CD8-positive, alpha-beta memory T cell (primary cell): ENCODE data around the gene SAMD1. TPM values are rescaled to one million over a fixed set of nuclear protein-coding genes. Genes with fewer than 3 reads are reported as not detected.

Experiments used
- CTCF ChIA-PET: fragments of 350-600 bp; sonication (Branson Sonifier 250); formaldehyde crosslinking; loops from one replicate; lab custom pipeline; 2021; ENCODE audit warnings: antibody characterized with exemption; lab: Charles Lee
- POLR2A ChIA-PET: fragments of 350-600 bp; sonication (Branson Sonifier 250); formaldehyde crosslinking; loops from one replicate; lab custom pipeline; 2021; ENCODE audit warnings: antibody characterized with exemption; lab: Charles Lee
- DNase-seq, 5 donors: peaks; one replicate each; pipeline versions ENCODE4 v3.0.0 to v3.0.0-alpha.2; 2020 to 2022; ENCODE audit warnings: mixed read lengths in 1 of 5
- H3K27ac ChIP-seq: one replicate; pipeline ENCODE4 v1.7.0; 2013; ENCODE audit warnings: low read depth, mild to moderate bottlenecking, low read length, moderate library complexity
- H3K27me3 ChIP-seq: 2 replicates; pipeline ENCODE4 v1.7.0; 2013; ENCODE audit warnings: low read length, mild to moderate bottlenecking; ENCODE audit not compliant: insufficient read depth, poor library complexity, severe bottlenecking
- H3K36me3 ChIP-seq: 2 replicates; pipeline ENCODE4 v1.7.0; 2013; ENCODE audit warnings: mild to moderate bottlenecking, low read length, moderate library complexity; ENCODE audit not compliant: insufficient read depth
- H3K4me1 ChIP-seq: 2 replicates; pipeline ENCODE4 v1.7.0; 2013; ENCODE audit warnings: mild to moderate bottlenecking, low read length, moderate library complexity; ENCODE audit not compliant: insufficient read depth
- H3K4me3 ChIP-seq: 2 replicates; pipeline ENCODE4 v1.7.0; 2013; ENCODE audit warnings: mild to moderate bottlenecking, low read length
- H3K9me3 ChIP-seq: 2 replicates; pipeline ENCODE4 v1.7.0; 2013; ENCODE audit warnings: mild to moderate bottlenecking, low read length
- H3K27ac Mint-ChIP-seq, 8 donors: one replicate each; pipeline ENCODE4 v1.8.0; 2020 to 2021; ENCODE audit warnings: mixed read lengths in 8 of 8, mild to moderate bottlenecking in 6 of 8, inconsistent platforms in 3 of 8, moderate library complexity in 3 of 8
- H3K27me3 Mint-ChIP-seq, 2 donors: one replicate each; pipeline ENCODE4 v1.8.0; 2020 to 2021; ENCODE audit warnings: mixed read lengths in 2 of 2, mild to moderate bottlenecking in 1 of 2, moderate library complexity in 1 of 2
- H3K36me3 Mint-ChIP-seq, 3 donors: one replicate each; pipeline ENCODE4 v1.8.0; 2020 to 2021; ENCODE audit warnings: mixed read lengths in 3 of 3, inconsistent platforms in 1 of 3, mild to moderate bottlenecking in 1 of 3
- H3K4me1 Mint-ChIP-seq, 3 donors: one replicate each; pipeline ENCODE4 v1.8.0; 2020 to 2021; ENCODE audit warnings: mixed read lengths in 3 of 3, inconsistent platforms in 1 of 3, mild to moderate bottlenecking in 1 of 3
- H3K4me3 Mint-ChIP-seq, 7 donors: one replicate each; pipeline ENCODE4 v1.8.0; 2020 to 2021; ENCODE audit warnings: mixed read lengths in 7 of 7, mild to moderate bottlenecking in 6 of 7, moderate library complexity in 4 of 7, inconsistent platforms in 2 of 7
- H3K9me3 Mint-ChIP-seq, 5 donors: one replicate each; pipeline ENCODE4 v1.8.0; 2020 to 2022; ENCODE audit warnings: mixed read lengths in 5 of 5, mild to moderate bottlenecking in 3 of 5, moderate library complexity in 2 of 5, inconsistent platforms in 1 of 5
- polyA plus RNA-seq: library from polyadenylated mRNA; unstranded; fragments of 300-500 nt; fragmentation: Illumina TruSeq; gene quantifications from one replicate; pipeline ENCODE4 v1.2.3, GENCODE V29; 2021
- total RNA-seq, 2 experiments: library from RNA; stranded (reverse); gene quantifications; one replicate each; pipeline ENCODE4 v1.2.3, GENCODE V29; 2021

The SAMD1 gene
- total and polyA plus RNA-seq, 3 experiments from 2014 or later: 2.8 to 105 (median 97.8) TPM

DNA sequence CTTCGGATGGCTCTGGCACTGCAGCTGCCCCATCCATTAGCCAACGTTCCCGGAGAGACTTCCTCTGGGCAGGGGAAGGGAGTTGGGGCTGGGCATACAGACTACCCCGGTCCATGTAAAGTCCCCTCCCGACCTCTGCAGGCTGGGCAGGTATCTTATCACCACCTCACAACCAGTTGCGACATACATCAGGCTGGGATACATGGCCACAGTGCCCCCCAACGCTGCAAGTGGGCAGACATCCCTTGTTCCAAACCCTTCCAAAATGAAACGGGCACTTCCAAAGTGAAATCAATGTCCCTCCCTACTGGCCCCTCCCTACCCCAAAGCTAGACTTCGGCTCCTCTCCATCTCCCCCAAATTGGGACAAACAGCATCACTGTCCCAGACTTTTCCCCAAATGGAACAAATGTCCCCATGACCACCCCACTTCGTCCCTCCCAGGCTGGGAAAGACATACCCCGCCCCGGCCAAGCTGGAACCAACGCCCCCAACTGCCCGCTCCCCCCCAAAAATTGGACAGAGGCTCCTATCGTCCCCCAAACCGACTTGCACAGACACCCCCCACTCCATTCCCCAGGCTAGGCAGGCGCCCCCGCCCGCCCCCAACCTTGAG lies 33.7 kb downstream of the SAMD1 start:
- CTCF ChIA-PET: interaction anchor here (1.0 to 7.8 kb wide), 4 partner anchors 7 to 195 kb away, joined by 3 to 67 read pairs (median 19); partner anchors contain the start of genes IL27RA and MISP3
- peaks cover 17% of the 10 kb centered on the region for H3K4me1 ChIP-seq
- Mint-ChIP-seq H3K27me3 (peaks cover 18 to 36% of the 10 kb centered on the region in 2 donors), H3K9me3 (no peaks in the 10 kb centered on the region), H3K4me1 (peaks cover 11 to 25% (median 13%) of the 10 kb centered on the region in 3 donors), H3K36me3 (peaks cover 5 to 12% (median 5%) of the 10 kb centered on the region in 3 donors), H3K27ac (peak overlapping the region in 2 of 8 donors; percentile 35 to 75), H3K4me3 (peak overlapping the region in 6 of 7 donors; percentile 22 to 65 (median 51))
- H3K9me3 ChIP-seq: no peaks in the 10 kb centered on the region
- no peak for DNase-seq
- peaks cover 16% of the 10 kb centered on the region for H3K27me3 ChIP-seq
- H3K4me3 ChIP-seq: no peak overlapping the region
- H3K27ac ChIP-seq: no peak overlapping the region
- POLR2A ChIA-PET: no interaction called here
- peaks cover 6% of the 10 kb centered on the region for H3K36me3 ChIP-seq

DNA sequence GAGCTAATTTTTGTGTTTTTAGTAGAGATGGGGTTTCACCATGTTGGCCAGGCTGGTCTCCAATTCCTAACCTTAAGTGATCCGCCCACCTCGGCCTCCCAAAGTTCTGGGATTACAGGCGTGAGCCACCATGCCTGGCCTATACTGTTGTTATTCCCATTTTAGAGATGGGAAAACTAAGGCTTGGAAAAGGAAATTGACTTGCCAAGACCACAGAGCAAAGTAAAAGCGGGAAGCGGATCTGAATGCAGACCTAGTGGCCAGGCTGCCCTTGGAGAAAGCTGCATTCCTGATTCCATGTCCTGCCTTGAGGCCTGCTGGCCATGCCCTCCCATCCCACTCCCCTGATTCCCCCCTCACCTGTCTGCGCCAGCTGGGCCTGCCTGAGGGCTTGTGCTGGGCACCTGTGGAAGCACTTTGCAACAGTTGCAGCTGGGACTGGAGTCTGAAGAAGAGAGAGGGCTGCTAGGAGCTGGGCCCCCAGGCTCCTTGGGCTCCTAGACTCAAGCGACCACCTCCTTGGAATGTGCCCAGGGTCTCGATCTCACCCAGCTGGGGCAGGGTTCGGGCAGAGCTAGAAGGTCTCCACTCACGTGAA lies 34.4 kb downstream of the SAMD1 start:
- H3K36me3 Mint-ChIP-seq: peaks cover 5 to 16% (median 9%) of the 10 kb centered on the region in 3 donors
- ChIA-PET CTCF (interaction anchor here (1.0 to 7.8 kb wide), 2 partner anchors 15 to 194 kb away, joined by 3 to 67 read pairs; partner anchors contain the start of gene MISP3), POLR2A (interaction anchor here (0.6 kb wide), 1 partner anchor 8 kb away, joined by 4 read pairs; no protein-coding TSS in a partner anchor)
- Histone ChIP-seq H3K27ac (no peak overlapping the region), H3K4me1 (peaks cover 17% of the 10 kb centered on the region), H3K9me3 (no peaks in the 10 kb centered on the region), H3K36me3 (peaks cover 6% of the 10 kb centered on the region), H3K4me3 (no peak overlapping the region), H3K27me3 (peaks cover 16% of the 10 kb centered on the region)
- peaks cover 11 to 25% (median 13%) of the 10 kb centered on the region in 3 donors for H3K4me1 Mint-ChIP-seq
- peak overlapping the region in 1 of 7 donors; percentile 36 for H3K4me3 Mint-ChIP-seq
- DNase-seq: no peak
- no peak overlapping the region for H3K27ac Mint-ChIP-seq
- H3K27me3 Mint-ChIP-seq: peaks cover 18 to 32% of the 10 kb centered on the region in 2 donors
- no peaks in the 10 kb centered on the region for H3K9me3 Mint-ChIP-seq

DNA sequence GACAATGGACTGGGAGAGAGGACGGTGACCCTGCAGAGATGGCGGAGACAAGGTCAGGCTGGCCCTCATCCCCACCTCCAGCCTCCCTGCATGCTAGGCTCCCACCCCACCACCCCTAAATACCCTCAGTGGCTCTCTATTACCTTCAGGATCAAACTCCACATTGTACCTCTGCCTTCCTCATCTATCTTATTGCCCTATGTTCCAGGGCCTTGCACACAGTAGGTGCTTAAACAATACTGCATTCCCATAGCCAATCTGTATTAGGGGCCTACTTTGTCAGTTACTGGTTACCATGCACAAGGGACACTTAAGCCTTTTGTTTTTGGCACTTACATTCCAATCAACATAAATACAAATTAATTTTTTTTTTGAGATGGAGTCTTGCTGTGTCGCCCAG lies 35.2 kb downstream of the SAMD1 start:
- Histone ChIP-seq H3K9me3 (no peaks in the 10 kb centered on the region), H3K4me1 (peaks cover 17% of the 10 kb centered on the region), H3K27me3 (peaks cover 16% of the 10 kb centered on the region), H3K4me3 (no peak overlapping the region), H3K27ac (no peak overlapping the region), H3K36me3 (peaks cover 13% of the 10 kb centered on the region)
- ChIA-PET POLR2A (no interaction called here), CTCF (interaction anchor here (0.7 to 7.8 kb wide), 2 partner anchors 13 to 16 kb away, joined by 3 to 67 read pairs; partner anchors contain the start of gene MISP3)
- peaks cover 11 to 25% (median 13%) of the 10 kb centered on the region in 3 donors for H3K4me1 Mint-ChIP-seq
- DNase-seq: no peak
- peak overlapping the region in 1 of 8 donors; percentile 55 for H3K27ac Mint-ChIP-seq
- H3K4me3 Mint-ChIP-seq: no peak overlapping the region
- peaks cover 14 to 27% of the 10 kb centered on the region in 2 donors for H3K27me3 Mint-ChIP-seq
- no peaks in the 10 kb centered on the region for H3K9me3 Mint-ChIP-seq
- H3K36me3 Mint-ChIP-seq: peaks cover 5 to 24% (median 9%) of the 10 kb centered on the region in 3 donors

DNA sequence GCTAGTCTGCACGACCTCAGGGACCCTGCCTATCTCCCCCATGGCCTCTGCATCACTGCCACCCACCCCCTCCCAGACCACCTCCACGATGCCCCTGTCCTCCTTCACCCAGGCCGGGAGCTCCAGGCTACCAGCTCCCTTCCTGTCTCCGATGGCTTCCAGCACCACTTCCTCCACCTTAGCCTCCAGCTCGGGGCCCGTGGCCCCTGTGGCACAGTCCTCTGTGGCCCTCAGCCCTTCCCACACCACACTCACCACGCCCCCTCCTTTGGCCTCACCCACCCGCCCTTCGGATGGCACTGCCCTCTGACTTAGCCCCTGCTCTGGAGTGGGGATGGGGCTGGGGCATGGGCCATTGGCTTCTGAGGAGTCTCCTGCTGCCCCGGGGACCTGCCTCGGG lies 35.8 kb downstream of the SAMD1 start:
- H3K27me3 ChIP-seq: peaks cover 16% of the 10 kb centered on the region
- ChIA-PET POLR2A (interaction anchor here (0.6 to 0.7 kb wide), 2 partner anchors 12 to 171 kb away, joined by 3 to 9 read pairs; no protein-coding TSS in a partner anchor), CTCF (interaction anchor here (0.6 to 1.1 kb wide), 3 partner anchors 10 to 585 kb away, joined by 3 read pairs; no protein-coding TSS in a partner anchor)
- peaks cover 19% of the 10 kb centered on the region for H3K36me3 ChIP-seq
- H3K4me1 ChIP-seq: peaks cover 17% of the 10 kb centered on the region
- H3K27ac ChIP-seq: no peak overlapping the region
- Mint-ChIP-seq H3K4me1 (peaks cover 11 to 23% (median 13%) of the 10 kb centered on the region in 3 donors), H3K27me3 (peaks cover 13 to 20% of the 10 kb centered on the region in 2 donors), H3K9me3 (no peaks in the 10 kb centered on the region), H3K4me3 (no peak overlapping the region), H3K36me3 (peaks cover 7 to 30% (median 9%) of the 10 kb centered on the region in 3 donors), H3K27ac (no peak overlapping the region)
- no peak overlapping the region for H3K4me3 ChIP-seq
- no peaks in the 10 kb centered on the region for H3K9me3 ChIP-seq
- no peak for DNase-seq

DNA sequence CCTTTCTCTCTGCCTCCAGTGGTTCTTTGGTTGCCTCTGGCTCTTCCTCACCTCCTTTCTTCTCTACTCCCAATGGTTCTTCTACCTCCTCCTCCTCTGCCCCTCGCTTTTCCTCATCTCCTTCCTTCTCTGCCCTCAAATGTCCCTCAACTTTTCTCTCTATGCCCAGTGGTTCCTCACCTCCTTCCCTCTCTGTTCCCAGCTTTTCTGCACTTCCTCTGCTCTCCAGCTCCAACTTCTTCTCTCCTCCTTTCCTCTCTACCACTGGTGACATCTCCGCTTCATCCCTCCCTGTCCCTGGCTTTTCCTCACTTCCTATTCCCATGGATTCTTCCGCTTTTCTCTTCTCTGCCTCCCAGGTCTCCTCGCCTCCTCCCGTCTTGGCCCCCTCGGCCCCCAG lies 36.5 kb downstream of the SAMD1 start:
- peaks cover 15% of the 10 kb centered on the region for H3K27me3 ChIP-seq
- Mint-ChIP-seq H3K27ac (peak overlapping the region in 5 of 8 donors; percentile 7 to 86 (median 38)), H3K4me1 (peaks cover 11 to 19% (median 13%) of the 10 kb centered on the region in 3 donors), H3K36me3 (peaks cover 7 to 33% (median 9%) of the 10 kb centered on the region in 3 donors), H3K27me3 (peaks cover 10 to 15% of the 10 kb centered on the region in 2 donors), H3K4me3 (no peak overlapping the region), H3K9me3 (no peaks in the 10 kb centered on the region)
- no peaks in the 10 kb centered on the region for H3K9me3 ChIP-seq
- H3K36me3 ChIP-seq: peaks cover 21% of the 10 kb centered on the region
- ChIA-PET POLR2A (interaction anchor here (0.6 kb wide), 1 partner anchor 170 kb away, joined by 3 read pairs; no protein-coding TSS in a partner anchor), CTCF (interaction anchor here (1.1 kb wide), 1 partner anchor 9 kb away, joined by 3 read pairs; no protein-coding TSS in a partner anchor)
- H3K27ac ChIP-seq: no peak overlapping the region
- no peak overlapping the region for H3K4me3 ChIP-seq
- DNase-seq: no peak
- H3K4me1 ChIP-seq: peaks cover 15% of the 10 kb centered on the region

DNA sequence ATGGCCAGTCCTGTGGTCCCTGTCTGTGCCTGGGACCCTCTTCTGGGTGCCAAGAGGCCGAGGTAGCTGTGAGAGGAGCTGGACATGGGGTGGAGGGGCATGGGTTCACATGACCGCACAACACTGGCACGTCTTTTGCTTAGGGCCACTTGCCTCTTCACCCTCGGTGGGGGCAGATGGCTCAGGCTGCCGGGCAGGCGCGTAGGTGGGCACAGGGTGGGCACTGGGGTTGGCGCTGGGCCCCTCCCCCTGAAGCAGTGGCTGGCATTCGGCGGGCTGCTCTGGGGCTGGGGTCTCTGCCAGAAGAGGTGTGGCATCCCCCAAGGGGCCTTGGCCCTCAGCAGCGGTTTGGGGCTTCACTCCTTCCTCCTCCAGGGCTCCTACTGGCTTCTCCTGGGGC lies 37.1 kb downstream of the SAMD1 start:
- peaks cover 5 to 9% of the 10 kb centered on the region in 2 donors for H3K27me3 Mint-ChIP-seq
- H3K27me3 ChIP-seq: peaks cover 9% of the 10 kb centered on the region
- no peak overlapping the region for H3K27ac Mint-ChIP-seq
- H3K4me3 ChIP-seq: no peak overlapping the region
- peaks cover 27% of the 10 kb centered on the region for H3K36me3 ChIP-seq
- H3K9me3 ChIP-seq: no peaks in the 10 kb centered on the region
- peaks cover 9% of the 10 kb centered on the region for H3K4me1 ChIP-seq
- H3K4me3 Mint-ChIP-seq: no peak overlapping the region
- no peaks in the 10 kb centered on the region for H3K9me3 Mint-ChIP-seq
- DNase-seq: no peak
- H3K4me1 Mint-ChIP-seq: peaks cover 5 to 16% (median 9%) of the 10 kb centered on the region in 3 donors
- no peak overlapping the region for H3K27ac ChIP-seq
- ChIA-PET CTCF (interaction anchor here (1.1 kb wide), 2 partner anchors 19 to 172 kb away, joined by 3 to 4 read pairs; partner anchors contain the start of gene MISP3), POLR2A (interaction anchor here (0.7 kb wide), 1 partner anchor 64 kb away, joined by 12 read pairs; the partner anchor contains the start of gene PRKACA)
- peaks cover 7 to 39% (median 11%) of the 10 kb centered on the region in 3 donors for H3K36me3 Mint-ChIP-seq

DNA sequence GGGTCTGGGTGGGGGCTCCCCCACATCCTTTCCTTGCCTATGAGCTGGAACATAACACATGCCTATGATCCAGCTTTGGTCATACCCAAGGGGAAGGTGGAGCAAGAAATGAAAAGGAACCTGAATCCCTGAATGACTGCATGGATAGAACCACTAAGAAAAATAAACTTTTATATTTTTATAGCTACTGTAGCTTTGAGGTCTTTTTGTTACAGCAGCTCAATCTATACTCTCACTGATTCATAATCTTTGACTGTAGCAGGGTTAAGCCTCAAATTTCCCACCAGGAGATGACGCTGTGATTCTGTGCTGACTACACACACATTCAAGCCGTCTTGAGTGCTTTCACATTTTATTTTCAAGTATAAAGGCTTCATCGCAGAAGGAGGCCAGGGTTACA lies 37.5 kb downstream of the SAMD1 start:
- POLR2A ChIA-PET: interaction anchor here (0.6 to 0.7 kb wide), 2 partner anchors 64 to 265 kb away, joined by 3 to 12 read pairs; partner anchors contain the start of gene PRKACA
- H3K36me3 ChIP-seq: peaks cover 30% of the 10 kb centered on the region
- Mint-ChIP-seq H3K4me1 (peaks cover under 1 to 13% (median 6%) of the 10 kb centered on the region in 3 donors), H3K27me3 (peaks cover 0 to 4% of the 10 kb centered on the region in 2 donors), H3K9me3 (no peaks in the 10 kb centered on the region), H3K36me3 (peaks cover 8 to 43% (median 14%) of the 10 kb centered on the region in 3 donors), H3K27ac (peak overlapping the region in 1 of 8 donors; percentile 69), H3K4me3 (no peak overlapping the region)
- peaks cover 4% of the 10 kb centered on the region for H3K4me1 ChIP-seq
- no peak overlapping the region for H3K27ac ChIP-seq
- peaks cover 4% of the 10 kb centered on the region for H3K27me3 ChIP-seq
- H3K9me3 ChIP-seq: no peaks in the 10 kb centered on the region
- DNase-seq: no peak
- no peak overlapping the region for H3K4me3 ChIP-seq
- CTCF ChIA-PET: interaction anchor here (0.7 to 2.9 kb wide), 5 partner anchors 17 to 171 kb away, joined by 3 to 11 read pairs (median 3); partner anchors contain the start of gene MISP3
